ENCODE results near the gene PAIP2.
"Not testable (repeated sequence)": the region's sequence is repeated elsewhere in the genome, so short reads cannot be mapped to it uniquely, and the experiment has no call there.

DNA sequence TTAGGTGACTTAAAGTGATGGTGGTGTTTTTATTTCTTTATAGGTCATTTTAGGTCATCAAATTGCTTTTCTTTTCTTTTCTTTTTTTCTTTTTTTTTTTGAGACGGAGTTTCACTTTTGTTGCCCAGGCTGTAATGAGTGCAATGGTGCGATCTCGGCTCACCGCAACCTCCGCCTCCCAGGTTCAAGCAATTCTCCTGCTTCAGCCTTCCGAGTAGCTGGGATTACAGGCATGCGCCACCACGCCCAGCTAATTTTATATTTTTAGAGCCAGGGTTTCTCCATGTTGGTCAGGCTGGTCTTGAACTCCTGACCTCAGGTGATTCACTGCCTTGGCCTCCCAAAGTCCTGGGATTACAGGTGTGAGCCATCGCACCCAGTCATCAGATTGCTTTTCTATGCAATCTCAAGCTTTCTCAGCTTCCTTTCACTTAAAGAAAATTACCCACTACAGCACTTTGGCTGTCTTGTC is 30.9 kb upstream of the PAIP2 start:
- TF ChIP-seq, protein P1, sequence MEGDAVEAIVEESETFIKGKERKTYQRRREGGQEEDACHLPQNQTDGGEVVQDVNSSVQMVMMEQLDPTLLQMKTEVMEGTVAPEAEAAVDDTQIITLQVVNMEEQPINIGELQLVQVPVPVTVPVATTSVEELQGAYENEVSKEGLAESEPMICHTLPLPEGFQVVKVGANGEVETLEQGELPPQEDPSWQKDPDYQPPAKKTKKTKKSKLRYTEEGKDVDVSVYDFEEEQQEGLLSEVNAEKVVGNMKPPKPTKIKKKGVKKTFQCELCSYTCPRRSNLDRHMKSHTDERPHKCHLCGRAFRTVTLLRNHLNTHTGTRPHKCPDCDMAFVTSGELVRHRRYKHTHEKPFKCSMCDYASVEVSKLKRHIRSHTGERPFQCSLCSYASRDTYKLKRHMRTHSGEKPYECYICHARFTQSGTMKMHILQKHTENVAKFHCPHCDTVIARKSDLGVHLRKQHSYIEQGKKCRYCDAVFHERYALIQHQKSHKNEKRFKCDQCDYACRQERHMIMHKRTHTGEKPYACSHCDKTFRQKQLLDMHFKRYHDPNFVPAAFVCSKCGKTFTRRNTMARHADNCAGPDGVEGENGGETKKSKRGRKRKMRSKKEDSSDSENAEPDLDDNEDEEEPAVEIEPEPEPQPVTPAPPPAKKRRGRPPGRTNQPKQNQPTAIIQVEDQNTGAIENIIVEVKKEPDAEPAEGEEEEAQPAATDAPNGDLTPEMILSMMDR (IDR thresholded peaks at IDR 0.05): not testable (repeated sequence)
- TF ChIP-seq POLR2A (IDR thresholded peaks at IDR 0.05): not testable (repeated sequence)

Data from prostate gland (tissue), 2 donors.